ENCODE data around the gene FADD. TPM values are rescaled to one million over a fixed set of nuclear protein-coding genes. Genes with fewer than 3 reads are reported as not detected.

The FADD gene
- polyA plus RNA-seq, 2 of the 4 experiments (the other 2 are of a cell fraction): 30.2 to 59.1 TPM

DNA sequence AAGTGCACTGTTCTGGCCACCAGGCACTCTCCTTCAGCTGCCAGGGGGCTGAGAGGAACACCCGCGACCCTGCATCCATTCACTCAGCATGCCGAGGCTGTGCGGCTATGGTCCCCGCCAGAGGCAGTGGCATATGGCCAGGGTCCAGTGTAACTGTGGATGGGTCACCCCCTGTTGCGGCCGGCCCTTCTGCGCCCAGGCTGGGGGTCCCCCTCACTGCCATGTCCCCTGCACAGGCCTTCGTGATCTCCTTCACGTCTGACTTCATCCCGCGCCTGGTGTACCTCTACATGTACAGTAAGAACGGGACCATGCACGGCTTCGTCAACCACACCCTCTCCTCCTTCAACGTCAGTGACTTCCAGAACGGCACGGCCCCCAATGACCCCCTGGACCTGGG is 20.8 kb upstream of the FADD start:
- no peak for DNase-seq (ENCODE audit: low read depth in 1 of 2, low spot score in 1 of 2)
- POLR2A ChIA-PET: no interaction called here
- no peak for FAIRE-seq
- Histone ChIP-seq H3K27ac (no peak overlapping the region), H3K4me1 (no peaks in the 10 kb centered on the region), H3K9me3 (no peaks in the 10 kb centered on the region), H3K4me3 (no peak overlapping the region), H3K4me2 (no peak overlapping the region)
- CTCF ChIA-PET: interaction anchor here (0.7 to 7.0 kb wide), 4 partner anchors 10 to 272 kb away, joined by 3 to 29 read pairs (median 6); no protein-coding TSS in a partner anchor
- no peak for ATAC-seq
- TF ChIP-seq HDAC2 (IDR thresholded peaks at IDR 0.05): no peak
- no peak for TF ChIP-seq TFCP2L1 (CRISPR knock-in tag; IDR thresholded peaks at IDR 0.05)
- no peak for TF ChIP-seq NFE2L2 (conservative IDR thresholded peaks at IDR 0.05; ENCODE audit: low read length)
- TF ChIP-seq, protein P1, sequence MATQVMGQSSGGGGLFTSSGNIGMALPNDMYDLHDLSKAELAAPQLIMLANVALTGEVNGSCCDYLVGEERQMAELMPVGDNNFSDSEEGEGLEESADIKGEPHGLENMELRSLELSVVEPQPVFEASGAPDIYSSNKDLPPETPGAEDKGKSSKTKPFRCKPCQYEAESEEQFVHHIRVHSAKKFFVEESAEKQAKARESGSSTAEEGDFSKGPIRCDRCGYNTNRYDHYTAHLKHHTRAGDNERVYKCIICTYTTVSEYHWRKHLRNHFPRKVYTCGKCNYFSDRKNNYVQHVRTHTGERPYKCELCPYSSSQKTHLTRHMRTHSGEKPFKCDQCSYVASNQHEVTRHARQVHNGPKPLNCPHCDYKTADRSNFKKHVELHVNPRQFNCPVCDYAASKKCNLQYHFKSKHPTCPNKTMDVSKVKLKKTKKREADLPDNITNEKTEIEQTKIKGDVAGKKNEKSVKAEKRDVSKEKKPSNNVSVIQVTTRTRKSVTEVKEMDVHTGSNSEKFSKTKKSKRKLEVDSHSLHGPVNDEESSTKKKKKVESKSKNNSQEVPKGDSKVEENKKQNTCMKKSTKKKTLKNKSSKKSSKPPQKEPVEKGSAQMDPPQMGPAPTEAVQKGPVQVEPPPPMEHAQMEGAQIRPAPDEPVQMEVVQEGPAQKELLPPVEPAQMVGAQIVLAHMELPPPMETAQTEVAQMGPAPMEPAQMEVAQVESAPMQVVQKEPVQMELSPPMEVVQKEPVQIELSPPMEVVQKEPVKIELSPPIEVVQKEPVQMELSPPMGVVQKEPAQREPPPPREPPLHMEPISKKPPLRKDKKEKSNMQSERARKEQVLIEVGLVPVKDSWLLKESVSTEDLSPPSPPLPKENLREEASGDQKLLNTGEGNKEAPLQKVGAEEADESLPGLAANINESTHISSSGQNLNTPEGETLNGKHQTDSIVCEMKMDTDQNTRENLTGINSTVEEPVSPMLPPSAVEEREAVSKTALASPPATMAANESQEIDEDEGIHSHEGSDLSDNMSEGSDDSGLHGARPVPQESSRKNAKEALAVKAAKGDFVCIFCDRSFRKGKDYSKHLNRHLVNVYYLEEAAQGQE (IDR thresholded peaks at IDR 0.05): no peak
- TF ChIP-seq CBX2 (IDR thresholded peaks at IDR 0.05; ENCODE audit: borderline replicate concordance, low read depth): no peak
- WGBS (ENCODE audit: missing lambda C conversion rate): 90% methylated on average over 16 of the region's 18 CpGs

DNA sequence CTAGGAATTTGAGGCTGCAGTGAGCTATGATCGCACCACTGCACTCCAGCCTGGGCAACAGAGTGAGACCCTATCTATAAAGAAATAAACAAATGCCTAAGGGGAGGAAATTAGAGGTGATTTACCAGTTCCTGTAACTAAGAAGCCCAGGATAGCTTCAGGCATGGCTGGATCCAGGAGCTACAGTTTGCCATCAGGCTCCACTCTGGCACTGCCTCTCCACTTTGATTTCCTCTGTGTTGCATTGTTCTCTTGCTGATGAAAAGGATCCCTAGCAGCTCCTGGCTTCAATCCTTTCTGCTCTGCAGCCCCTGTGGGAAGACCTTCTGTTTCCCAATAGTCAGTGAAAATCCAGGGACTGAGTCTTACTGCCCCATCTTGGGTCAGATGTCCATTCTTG is 20.1 kb upstream of the FADD start:
- H3K9me3 ChIP-seq: no peaks in the 10 kb centered on the region
- H3K27ac ChIP-seq: no peak overlapping the region
- no peak overlapping the region for H3K4me2 ChIP-seq
- no peak overlapping the region for H3K4me3 ChIP-seq
- ATAC-seq: no peak
- CTCF ChIA-PET: interaction anchor here (0.6 to 7.0 kb wide), 8 partner anchors 9 to 497 kb away, joined by 3 to 29 read pairs (median 6); no protein-coding TSS in a partner anchor
- FAIRE-seq: no peak
- 64% methylated on average over 1 of the region's 1 CpG for WGBS (ENCODE audit: missing lambda C conversion rate)
- no peaks in the 10 kb centered on the region for H3K4me1 ChIP-seq
- TF ChIP-seq EHF (CRISPR knock-in tag; IDR thresholded peaks at IDR 0.05): no peak
- TF ChIP-seq TFCP2L1 (CRISPR knock-in tag; IDR thresholded peaks at IDR 0.05): no peak
- no peak for TF ChIP-seq BHLHE40 (IDR thresholded peaks at IDR 0.05; ENCODE audit: low read depth, low read length)
- TF ChIP-seq EHMT2 (IDR thresholded peaks at IDR 0.05; ENCODE audit: low read depth): no peak
- no peak for TF ChIP-seq MAFK (IDR thresholded peaks at IDR 0.05; ENCODE audit: partially characterized antibody)
- TF ChIP-seq GATA3 (IDR thresholded peaks at IDR 0.05; ENCODE audit: borderline replicate concordance): no peak
- TF ChIP-seq, protein P2, sequence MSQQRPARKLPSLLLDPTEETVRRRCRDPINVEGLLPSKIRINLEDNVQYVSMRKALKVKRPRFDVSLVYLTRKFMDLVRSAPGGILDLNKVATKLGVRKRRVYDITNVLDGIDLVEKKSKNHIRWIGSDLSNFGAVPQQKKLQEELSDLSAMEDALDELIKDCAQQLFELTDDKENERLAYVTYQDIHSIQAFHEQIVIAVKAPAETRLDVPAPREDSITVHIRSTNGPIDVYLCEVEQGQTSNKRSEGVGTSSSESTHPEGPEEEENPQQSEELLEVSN (IDR thresholded peaks at IDR 0.05; ENCODE audit: borderline replicate concordance, low read depth): no peak
- no peak for TF ChIP-seq ESRRA (IDR thresholded peaks at IDR 0.05; ENCODE audit: borderline replicate concordance, low read length)
- no peak for TF ChIP-seq NFE2L2 (conservative IDR thresholded peaks at IDR 0.05; ENCODE audit: low read length)
- TF ChIP-seq CEBPB (IDR thresholded peaks at IDR 0.05): no peak
- no peak for TF ChIP-seq TP53 (CRISPR knock-in tag; IDR thresholded peaks at IDR 0.05)
- TF ChIP-seq KDM5A (IDR thresholded peaks at IDR 0.05): no peak
- no peak for TF ChIP-seq MAZ (IDR thresholded peaks at IDR 0.05; ENCODE audit: borderline replicate concordance, low read depth, low read length)
- TF ChIP-seq ELK1 (IDR thresholded peaks at IDR 0.05; ENCODE audit: low read depth, low read length): no peak
- TF ChIP-seq EP300 (IDR thresholded peaks at IDR 0.05): no peak
- TF ChIP-seq NR3C1 (IDR thresholded peaks at IDR 0.05): no peak
- TF ChIP-seq, protein P3, sequence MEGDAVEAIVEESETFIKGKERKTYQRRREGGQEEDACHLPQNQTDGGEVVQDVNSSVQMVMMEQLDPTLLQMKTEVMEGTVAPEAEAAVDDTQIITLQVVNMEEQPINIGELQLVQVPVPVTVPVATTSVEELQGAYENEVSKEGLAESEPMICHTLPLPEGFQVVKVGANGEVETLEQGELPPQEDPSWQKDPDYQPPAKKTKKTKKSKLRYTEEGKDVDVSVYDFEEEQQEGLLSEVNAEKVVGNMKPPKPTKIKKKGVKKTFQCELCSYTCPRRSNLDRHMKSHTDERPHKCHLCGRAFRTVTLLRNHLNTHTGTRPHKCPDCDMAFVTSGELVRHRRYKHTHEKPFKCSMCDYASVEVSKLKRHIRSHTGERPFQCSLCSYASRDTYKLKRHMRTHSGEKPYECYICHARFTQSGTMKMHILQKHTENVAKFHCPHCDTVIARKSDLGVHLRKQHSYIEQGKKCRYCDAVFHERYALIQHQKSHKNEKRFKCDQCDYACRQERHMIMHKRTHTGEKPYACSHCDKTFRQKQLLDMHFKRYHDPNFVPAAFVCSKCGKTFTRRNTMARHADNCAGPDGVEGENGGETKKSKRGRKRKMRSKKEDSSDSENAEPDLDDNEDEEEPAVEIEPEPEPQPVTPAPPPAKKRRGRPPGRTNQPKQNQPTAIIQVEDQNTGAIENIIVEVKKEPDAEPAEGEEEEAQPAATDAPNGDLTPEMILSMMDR (IDR thresholded peaks at IDR 0.05): no peak
- POLR2A ChIA-PET: no interaction called here
- no peak for DNase-seq (ENCODE audit: low read depth in 1 of 2, low spot score in 1 of 2)

Measured in A549 (cell line).